B cell (primary cell): ENCODE results near the gene MRPL19.

Source experiments
- CTCF ChIP-seq: fragments of 200-600 bp; IDR thresholded peaks from one replicate; pipeline ENCODE4 v1.8.0; 2022; ENCODE audit warnings: antibody characterized with exemption, mild to moderate bottlenecking
- EZH2 ChIP-seq: IDR thresholded peaks from 2 replicates; pipeline ENCODE4 v1.6.1; 2012; ENCODE audit warnings: borderline replicate concordance, low read depth, mild to moderate bottlenecking, moderate library complexity, low read length; ENCODE audit not compliant: insufficient read depth, poor library complexity, severe bottlenecking

GRCh38 chr2:75688196-75688595, 41.6 kb downstream of the MRPL19 start:
- TF ChIP-seq CTCF (no peak), EZH2 (no peak)
